ENCODE results near the gene MANF.

Gene MANF

DNA sequence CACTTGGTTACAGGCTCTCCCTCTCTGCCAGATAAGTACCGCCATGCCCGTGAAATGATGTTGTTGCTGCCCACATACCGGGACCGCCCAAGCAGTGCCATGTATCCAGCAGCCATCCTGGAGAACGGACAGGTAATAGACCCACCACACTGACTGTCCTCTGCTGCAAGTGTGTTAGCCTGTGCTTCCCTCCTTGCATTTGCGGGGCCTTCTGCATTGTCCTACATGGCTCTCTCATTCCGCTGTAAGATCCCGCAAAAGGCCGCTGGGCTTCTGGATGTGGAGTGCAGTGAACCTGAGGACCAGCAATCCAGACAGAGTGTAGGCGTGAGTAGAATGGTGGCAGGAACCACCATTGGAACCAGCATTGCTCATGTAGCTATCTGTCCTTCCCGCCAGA, 10.6 kb upstream of the MANF start:
- no peaks in the 10 kb centered on the region for H3K27me3 ChIP-seq (ENCODE audit: insufficient read depth, low read depth)
- no peak overlapping the region for H3K9ac ChIP-seq
- no peaks in the 10 kb centered on the region for H4K20me1 ChIP-seq (ENCODE audit: insufficient read depth)
- H3K79me2 ChIP-seq (ENCODE audit: insufficient read depth, low read depth) = no peaks in the 10 kb centered on the region
- no peak overlapping the region for H2AFZ ChIP-seq (ENCODE audit: low read depth)
- no peak overlapping the region for H3K4me2 ChIP-seq
- H3K27ac ChIP-seq = no peak overlapping the region
- H3K4me3 ChIP-seq (IDR thresholded peaks at IDR 0.05; ENCODE audit: insufficient read depth, low read depth, low read length) = no peak overlapping the region
- no peaks in the 10 kb centered on the region for H3K4me1 ChIP-seq (ENCODE audit: low read depth, poor library complexity, severe bottlenecking)
- no peaks in the 10 kb centered on the region for H3K36me3 ChIP-seq (ENCODE audit: insufficient read depth)
- no peak for TF ChIP-seq CTCF (conservative IDR thresholded peaks at IDR 0.05; ENCODE audit: low read depth, low read length)

DNA sequence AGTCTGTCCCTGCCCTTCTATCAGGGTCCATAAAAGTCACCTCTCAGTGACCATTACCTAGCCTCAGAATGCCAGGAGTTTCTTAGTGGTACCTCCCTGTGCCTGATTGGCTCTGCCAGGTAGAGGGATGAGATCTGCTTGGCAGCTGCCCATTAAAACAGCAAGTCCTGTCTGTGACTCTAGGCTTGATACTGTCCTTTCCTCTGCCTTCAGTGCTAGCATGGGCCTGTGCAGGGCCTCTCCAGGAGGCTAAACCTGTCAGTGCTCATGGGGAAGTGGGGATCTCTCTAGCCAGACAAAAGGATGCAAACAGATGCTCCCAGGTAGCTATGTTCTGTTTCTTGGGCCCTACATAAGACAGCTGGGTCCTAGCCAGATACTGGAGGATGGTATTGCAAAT, 10.0 kb upstream of the MANF start:
- Histone ChIP-seq H2AFZ (ENCODE audit: low read depth) (no peak overlapping the region), H3K4me3 (IDR thresholded peaks at IDR 0.05; ENCODE audit: insufficient read depth, low read depth, low read length) (no peak overlapping the region), H3K4me1 (ENCODE audit: low read depth, poor library complexity, severe bottlenecking) (no peaks in the 10 kb centered on the region), H3K4me2 (no peak overlapping the region), H3K36me3 (ENCODE audit: insufficient read depth) (no peaks in the 10 kb centered on the region), H4K20me1 (ENCODE audit: insufficient read depth) (no peaks in the 10 kb centered on the region), H3K9ac (no peak overlapping the region), H3K27ac (no peak overlapping the region), H3K79me2 (ENCODE audit: insufficient read depth, low read depth) (no peaks in the 10 kb centered on the region), H3K27me3 (ENCODE audit: insufficient read depth, low read depth) (no peaks in the 10 kb centered on the region)
- no peak for TF ChIP-seq CTCF (conservative IDR thresholded peaks at IDR 0.05; ENCODE audit: low read depth, low read length)

GRCh38 chr3:51375571-51375970, 9.5 kb upstream of the MANF start:
- H3K36me3 ChIP-seq (ENCODE audit: insufficient read depth) = no peaks in the 10 kb centered on the region
- H3K4me3 ChIP-seq (IDR thresholded peaks at IDR 0.05; ENCODE audit: insufficient read depth, low read depth, low read length) = no peak overlapping the region
- H3K27ac ChIP-seq = no peak overlapping the region
- H3K4me1 ChIP-seq (ENCODE audit: low read depth, poor library complexity, severe bottlenecking) = no peaks in the 10 kb centered on the region
- H3K27me3 ChIP-seq (ENCODE audit: insufficient read depth, low read depth) = no peaks in the 10 kb centered on the region
- H3K9ac ChIP-seq = no peak overlapping the region
- TF ChIP-seq CTCF (conservative IDR thresholded peaks at IDR 0.05; ENCODE audit: low read depth, low read length) = no peak
- no peaks in the 10 kb centered on the region for H4K20me1 ChIP-seq (ENCODE audit: insufficient read depth)
- no peak overlapping the region for H3K4me2 ChIP-seq
- no peak overlapping the region for H2AFZ ChIP-seq (ENCODE audit: low read depth)
- H3K79me2 ChIP-seq (ENCODE audit: insufficient read depth, low read depth) = no peaks in the 10 kb centered on the region

DNA sequence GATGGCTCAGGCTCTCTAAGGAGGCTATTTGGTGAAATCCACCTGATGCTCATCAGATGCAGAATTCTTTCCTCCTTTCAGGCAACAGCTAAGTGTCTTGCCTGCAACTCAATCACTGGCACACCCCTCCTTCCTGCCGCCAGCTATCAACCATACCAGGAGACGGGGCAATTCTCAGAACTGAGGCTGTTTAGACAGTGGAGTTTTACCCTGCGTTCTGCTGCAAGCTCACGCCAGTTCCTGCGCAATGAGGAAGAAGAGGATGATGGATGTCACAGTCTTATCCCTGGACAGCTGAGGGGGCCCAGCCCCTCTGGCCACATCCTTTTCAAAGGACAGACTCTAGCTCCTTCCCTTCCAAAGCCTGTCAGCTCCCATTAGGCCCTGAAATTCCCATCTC, 7.0 kb upstream of the MANF start:
- no peak for TF ChIP-seq CTCF (conservative IDR thresholded peaks at IDR 0.05; ENCODE audit: low read depth, low read length)
- Histone ChIP-seq H3K36me3 (ENCODE audit: insufficient read depth) (no peaks in the 10 kb centered on the region), H3K27ac (no peak overlapping the region), H4K20me1 (ENCODE audit: insufficient read depth) (no peaks in the 10 kb centered on the region), H3K79me2 (ENCODE audit: insufficient read depth, low read depth) (no peaks in the 10 kb centered on the region), H3K27me3 (ENCODE audit: insufficient read depth, low read depth) (no peaks in the 10 kb centered on the region), H3K4me3 (IDR thresholded peaks at IDR 0.05; ENCODE audit: insufficient read depth, low read depth, low read length) (no peak overlapping the region), H3K4me2 (no peak overlapping the region), H3K9ac (no peak overlapping the region), H2AFZ (ENCODE audit: low read depth) (no peak overlapping the region), H3K4me1 (ENCODE audit: low read depth, poor library complexity, severe bottlenecking) (no peaks in the 10 kb centered on the region)

- no peak overlapping the region for H3K27ac ChIP-seq
- H3K4me2 ChIP-seq = no peak overlapping the region
- H3K27me3 ChIP-seq (ENCODE audit: insufficient read depth, low read depth) = no peaks in the 10 kb centered on the region
- no peak for TF ChIP-seq CTCF (conservative IDR thresholded peaks at IDR 0.05; ENCODE audit: low read depth, low read length)
- no peaks in the 10 kb centered on the region for H4K20me1 ChIP-seq (ENCODE audit: insufficient read depth)
- H3K36me3 ChIP-seq (ENCODE audit: insufficient read depth) = no peaks in the 10 kb centered on the region
- H3K9ac ChIP-seq = no peak overlapping the region
- no peak overlapping the region for H2AFZ ChIP-seq (ENCODE audit: low read depth)
- no peak overlapping the region for H3K4me3 ChIP-seq (IDR thresholded peaks at IDR 0.05; ENCODE audit: insufficient read depth, low read depth, low read length)
- peaks cover 6% of the 10 kb centered on the region for H3K4me1 ChIP-seq (ENCODE audit: low read depth, poor library complexity, severe bottlenecking)
- H3K79me2 ChIP-seq (ENCODE audit: insufficient read depth, low read depth) = peaks cover under 1% of the 10 kb centered on the region; the same call in 1 of the 2 replicates
These were observed 6.4 kb upstream of the MANF start for GRCh38 chr3:51378726-51379125.
